NCI-H2029 (cell line): ENCODE results near the gene CTIF.
"Not testable (repeated sequence)": the region's sequence is repeated elsewhere in the genome, so short reads cannot be mapped to it uniquely, and the experiment has no call there.

Experiments
- DNase-seq: peaks from one replicate; lab custom pipeline; 2025; lab: John Stamatoyannopoulos, UW

The CTIF gene

GRCh38 chr18:48803951-48804855, 265.4 kb downstream of the CTIF start:
- no peak for DNase-seq

- no peak for DNase-seq
Measured at GRCh38 chr18:48804856-48805610, 266.2 kb downstream of the CTIF start.

GRCh38 chr18:48805826-48806535, 267.1 kb downstream of the CTIF start:
- DNase-seq = no peak

- DNase-seq = no peak
Measured at GRCh38 chr18:48806551-48807261, 267.9 kb downstream of the CTIF start.

- no peak for DNase-seq
Measured at GRCh38 chr18:48808476-48808875, 269.6 kb downstream of the CTIF start.

GRCh38 chr18:48809365-48809764, 270.5 kb downstream of the CTIF start:
- no peak for DNase-seq

GRCh38 chr18:48810805-48811204, 272.0 kb downstream of the CTIF start:
- DNase-seq = no peak

- DNase-seq = no peak
Measured at GRCh38 chr18:48811401-48811800, 272.6 kb downstream of the CTIF start.

- DNase-seq = not testable (repeated sequence)
Measured at GRCh38 chr18:48811977-48812451, 273.2 kb downstream of the CTIF start.

GRCh38 chr18:48813321-48813720, 274.5 kb downstream of the CTIF start:
- no peak for DNase-seq

- DNase-seq = no peak
Measured at GRCh38 chr18:48813833-48814489, 275.1 kb downstream of the CTIF start.

GRCh38 chr18:48814490-48815178, 275.8 kb downstream of the CTIF start:
- DNase-seq = no peak

- no peak for DNase-seq
Measured at GRCh38 chr18:48815179-48815515, 276.3 kb downstream of the CTIF start.

- no peak for DNase-seq
Measured at GRCh38 chr18:48815581-48816324, 276.9 kb downstream of the CTIF start.

GRCh38 chr18:48816554-48816953, 277.7 kb downstream of the CTIF start:
- no peak for DNase-seq

- no peak for DNase-seq
Measured at GRCh38 chr18:48817021-48817461, 278.2 kb downstream of the CTIF start.

GRCh38 chr18:48818329-48819254, 279.8 kb downstream of the CTIF start:
- DNase-seq = no peak

- DNase-seq = no peak
Measured at GRCh38 chr18:48819276-48819675, 280.4 kb downstream of the CTIF start.
